ENCODE measurements around the gene MAFG. TPM values are rescaled to one million over a fixed set of nuclear protein-coding genes. Genes with fewer than 3 reads are reported as not detected.
A peak's percentile ranks its signal among the peaks of the same experiment; 100 is the strongest.

MAFG gene
- total and polyA plus RNA-seq, 9 of the 15 experiments (the other 6 are each of a cell fraction or from before 2014, with no cell fraction given), result 1.1 to 58.1 (median 24.9) TPM

GRCh38 chr17:81917565-81918332 lies 9.8 kb downstream of the MAFG start, which contains the start of gene SIRT7 (continued):
- TF ChIP-seq TCF15 (CRISPR knock-in tag; IDR thresholded peaks at IDR 0.05) (no peak), TCFL5 (CRISPR knock-in tag; conservative IDR thresholded peaks at IDR 0.05) (no peak), ZNF23 (CRISPR knock-in tag; IDR thresholded peaks at IDR 0.05) (no peak), NONO (IDR thresholded peaks at IDR 0.05; ENCODE audit: low read depth in 2 of 2, low read length in 1 of 2) (peak in 1 of 2 experiments; percentile 93; a peak in 2 of 4 replicates), ZNF197 (CRISPR knock-in tag; IDR thresholded peaks at IDR 0.05; ENCODE audit: low read depth) (no peak), ZNF384 (IDR thresholded peaks at IDR 0.05; ENCODE audit: low read depth, low read length) (no peak), TFE3 (CRISPR knock-in tag; IDR thresholded peaks at IDR 0.05) (no peak), E2F4 (CRISPR knock-in tag; IDR thresholded peaks at IDR 0.05; ENCODE audit: low read depth) (no peak), ZNF586 (CRISPR knock-in tag; conservative IDR thresholded peaks at IDR 0.05) (no peak), SIN3A (IDR thresholded peaks at IDR 0.05; ENCODE audit: borderline replicate concordance in 2 of 2, control insufficient read depth in 1 of 2, low read depth in 2 of 2, low read length in 2 of 2) (peak; percentile 66 to 83; a peak in 3 of 4 replicates), TAL1 (IDR thresholded peaks at IDR 0.05) (no peak), NR2F6 (CRISPR knock-in tag; IDR thresholded peaks at IDR 0.05) (0 out of 2 replicates have a peak, but pooled peaks have one; percentile 12), NR0B1 (IDR thresholded peaks at IDR 0.05; ENCODE audit: partially characterized antibody) (no peak), MBD2 (IDR thresholded peaks at IDR 0.05; ENCODE audit: borderline replicate concordance, low read depth) (no peak), MAFF (IDR thresholded peaks at IDR 0.05; ENCODE audit: low read length) (no peak), ZBTB17 (CRISPR knock-in tag; IDR thresholded peaks at IDR 0.05) (peak; percentile 66; the same call in 1 of the 2 replicates), ZNF76 (CRISPR knock-in tag; IDR thresholded peaks at IDR 0.05; ENCODE audit: borderline replicate concordance) (0 out of 2 replicates have a peak, but pooled peaks have one; percentile 24), THRA (IDR thresholded peaks at IDR 0.05) (no peak), ZNF282 (CRISPR knock-in tag; IDR thresholded peaks at IDR 0.05) (no peak), ZNF280B (CRISPR knock-in tag; IDR thresholded peaks at IDR 0.05) (no peak)
